ENCODE data around the gene TMEM63B.

DNA sequence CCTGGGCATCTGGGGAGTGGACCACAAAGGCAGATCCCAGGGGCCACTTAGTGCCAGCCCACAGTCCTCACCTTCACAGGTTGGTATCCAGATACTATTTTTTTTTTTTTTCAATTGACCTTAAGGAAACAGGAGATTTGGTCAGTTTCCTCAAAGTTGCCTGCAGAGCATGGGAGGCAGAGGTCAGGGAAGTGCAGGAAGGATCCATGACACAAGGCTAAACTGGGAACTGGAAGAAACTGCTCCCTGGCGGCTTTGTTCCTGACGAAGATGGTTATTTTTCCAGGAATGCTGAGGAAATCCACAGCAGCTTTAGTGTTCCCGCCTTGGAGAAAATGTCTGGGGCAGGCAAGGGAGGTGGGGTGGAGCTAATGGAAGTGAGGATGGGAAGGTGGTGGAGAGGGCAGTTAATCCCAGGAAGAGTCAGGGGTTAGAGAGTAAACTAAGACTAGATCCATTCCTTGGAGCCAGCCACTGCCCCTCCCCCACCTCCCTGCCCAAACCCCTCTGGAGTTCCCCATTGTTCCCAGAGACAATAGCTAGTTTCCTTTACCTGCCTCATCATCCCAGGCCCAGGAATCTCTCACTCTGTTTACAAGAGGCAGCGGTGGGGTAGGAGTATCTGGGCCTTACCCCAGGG lies 75.1 kb downstream of the TMEM63B start:
- TF ChIP-seq, protein P1, sequence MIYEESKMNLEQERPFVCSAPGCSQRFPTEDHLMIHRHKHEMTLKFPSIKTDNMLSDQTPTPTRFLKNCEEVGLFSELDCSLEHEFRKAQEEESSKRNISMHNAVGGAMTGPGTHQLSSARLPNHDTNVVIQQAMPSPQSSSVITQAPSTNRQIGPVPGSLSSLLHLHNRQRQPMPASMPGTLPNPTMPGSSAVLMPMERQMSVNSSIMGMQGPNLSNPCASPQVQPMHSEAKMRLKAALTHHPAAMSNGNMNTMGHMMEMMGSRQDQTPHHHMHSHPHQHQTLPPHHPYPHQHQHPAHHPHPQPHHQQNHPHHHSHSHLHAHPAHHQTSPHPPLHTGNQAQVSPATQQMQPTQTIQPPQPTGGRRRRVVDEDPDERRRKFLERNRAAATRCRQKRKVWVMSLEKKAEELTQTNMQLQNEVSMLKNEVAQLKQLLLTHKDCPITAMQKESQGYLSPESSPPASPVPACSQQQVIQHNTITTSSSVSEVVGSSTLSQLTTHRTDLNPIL (CRISPR knock-in tag; IDR thresholded peaks at IDR 0.05; ENCODE audit: low read depth), result no peak
- no peak for TF ChIP-seq ARNTL (CRISPR knock-in tag; IDR thresholded peaks at IDR 0.05; ENCODE audit: borderline replicate concordance, low read depth)
- no peak for TF ChIP-seq ZFP3 (CRISPR knock-in tag; IDR thresholded peaks at IDR 0.05)

All from SK-N-SH treated with all-trans-retinoic acid at 6 μM for 48 hours (cell line).